Epithelial cell of esophagus (primary cell): ENCODE measurements around the gene PGA3.

ENCODE experiments used
- DNase-seq: peaks from one replicate; pipeline ENCODE4 v3.0.0; 2010; ENCODE audit warnings: low read depth
- H3K4me3 ChIP-seq: 2 replicates; pipeline ENCODE4 v1.5.1; 2011; ENCODE audit warnings: mild to moderate bottlenecking, low read length, control low read depth
- CTCF ChIP-seq: IDR thresholded peaks from 2 replicates; pipeline ENCODE4 v1.5.1; 2011; ENCODE audit warnings: low read depth, mild to moderate bottlenecking, low read length, control low read depth, inconsistent platforms; ENCODE audit not compliant: insufficient read depth; ENCODE audit errors: missing control alignments

Gene PGA3

GRCh38 chr11:61254403-61255025 lies 51.2 kb downstream of the PGA3 start:
- H3K4me3 ChIP-seq: no peak overlapping the region
- peak; percentile 99 for TF ChIP-seq CTCF
- peak; percentile 76 for DNase-seq

GRCh38 chr11:61256710-61257482 lies 53.6 kb downstream of the PGA3 start:
- H3K4me3 ChIP-seq: no peak overlapping the region
- no peak for TF ChIP-seq CTCF
- DNase-seq: no peak

GRCh38 chr11:61258546-61258945 lies 55.2 kb downstream of the PGA3 start:
- H3K4me3 ChIP-seq: no peak overlapping the region
- DNase-seq: no peak
- no peak for TF ChIP-seq CTCF

GRCh38 chr11:61259363-61259762 lies 56.0 kb downstream of the PGA3 start:
- no peak overlapping the region for H3K4me3 ChIP-seq
- TF ChIP-seq CTCF: no peak
- DNase-seq: no peak
